HG03045 (cell line): Measurements from ENCODE around the gene NFYB.
"Not testable (repeated sequence)": the region's sequence is repeated elsewhere in the genome, so short reads cannot be mapped to it uniquely, and the experiment has no call there.

Source experiments
- ATAC-seq: cut with Tn5 transposase; IDR thresholded peaks from one replicate; pipeline ENCODE4 v1.9.1; 2021; ENCODE audit warnings: mild to moderate bottlenecking, moderate library complexity; ENCODE audit not compliant: unreplicated experiment

Gene NFYB

GRCh38 chr12:104137902-104138796 is at the start of gene NFYB:
NFYB (minus strand) TSS chr12:104138210; CDS start chr12:104135453, 2,757 bp downstream.
- ATAC-seq: peak; percentile 91

GRCh38 chr12:104187446-104188155 is 49.6 kb upstream of the NFYB start:
- no peak for ATAC-seq

- no peak for ATAC-seq
Observed at GRCh38 chr12:104183443-104183842, 45.4 kb upstream of the NFYB start.

GRCh38 chr12:104182621-104183378 is 44.8 kb upstream of the NFYB start:
- no peak for ATAC-seq

GRCh38 chr12:104182144-104182543 is 44.1 kb upstream of the NFYB start:
- no peak for ATAC-seq

GRCh38 chr12:104181313-104181712 is 43.3 kb upstream of the NFYB start:
- no peak for ATAC-seq

GRCh38 chr12:104180374-104180773 is 42.4 kb upstream of the NFYB start:
- no peak for ATAC-seq

- no peak for ATAC-seq
Observed at GRCh38 chr12:104177663-104178501, 39.9 kb upstream of the NFYB start.

- ATAC-seq: no peak
Observed at GRCh38 chr12:104177336-104177662, 39.3 kb upstream of the NFYB start.

- ATAC-seq: no peak
Observed at GRCh38 chr12:104175726-104176247, 37.8 kb upstream of the NFYB start.

- not testable (repeated sequence) for ATAC-seq
Observed at GRCh38 chr12:104173804-104174203, 35.8 kb upstream of the NFYB start.

- ATAC-seq: no peak
Observed at GRCh38 chr12:104172570-104172947, 34.5 kb upstream of the NFYB start.

- ATAC-seq: no peak
Observed at GRCh38 chr12:104171785-104172569, 34.0 kb upstream of the NFYB start.

- no peak for ATAC-seq
Observed at GRCh38 chr12:104168596-104168995, 30.6 kb upstream of the NFYB start.

- ATAC-seq: no peak
Observed at GRCh38 chr12:104167519-104168458, 29.8 kb upstream of the NFYB start.

GRCh38 chr12:104166465-104166864 is 28.5 kb upstream of the NFYB start:
- ATAC-seq: no peak

GRCh38 chr12:104165801-104166200 is 27.8 kb upstream of the NFYB start:
- no peak for ATAC-seq

- ATAC-seq: no peak
Observed at GRCh38 chr12:104164634-104165033, 26.6 kb upstream of the NFYB start.
